IPS DF 6.9 (cell line): ENCODE results near the gene RANBP3.
"Not testable (repeated sequence)": the region's sequence is repeated elsewhere in the genome, so short reads cannot be mapped to it uniquely, and the experiment has no call there.

Experiments
- DNase-seq: peaks from one replicate; pipeline ENCODE4 v3.0.0-alpha.2; 2013; ENCODE audit warnings: low read depth, low spot score
- H3K27ac ChIP-seq: one replicate; pipeline ENCODE4 v1.5.1; 2013; ENCODE audit warnings: low read length, control low read depth
- H3K27me3 ChIP-seq: 2 replicates; pipeline ENCODE4 v1.6.1; 2013; ENCODE audit warnings: mild to moderate bottlenecking, low read length; ENCODE audit not compliant: control insufficient read depth, insufficient read depth
- H3K36me3 ChIP-seq: 2 replicates; pipeline ENCODE4 v1.6.1; 2013; ENCODE audit warnings: low read length; ENCODE audit not compliant: control insufficient read depth, insufficient read depth
- H3K4me1 ChIP-seq: 2 replicates; pipeline ENCODE4 v1.6.1; 2013; ENCODE audit warnings: low read length; ENCODE audit not compliant: control insufficient read depth, insufficient read depth
- H3K4me3 ChIP-seq: 2 replicates; pipeline ENCODE4 v1.5.1; 2013; ENCODE audit warnings: mild to moderate bottlenecking, low read length
- H3K9me3 ChIP-seq: 2 replicates; pipeline ENCODE4 v1.6.1; 2013; ENCODE audit warnings: low read length, inconsistent platforms; ENCODE audit not compliant: control insufficient read depth, insufficient read depth
- WGBS: extraction: QIAGEN DNeasy Blood & Tissue Kit; methylation state at CpG from one replicate; pipeline ENCODE4 v1.1.7; 2013; ENCODE audit warnings: mixed read lengths, missing lambda C conversion rate; ENCODE audit not compliant: insufficient read length, insufficient coverage; 5-methylcytosine and 5-hydroxymethylcytosine counted together

RANBP3 gene

DNA sequence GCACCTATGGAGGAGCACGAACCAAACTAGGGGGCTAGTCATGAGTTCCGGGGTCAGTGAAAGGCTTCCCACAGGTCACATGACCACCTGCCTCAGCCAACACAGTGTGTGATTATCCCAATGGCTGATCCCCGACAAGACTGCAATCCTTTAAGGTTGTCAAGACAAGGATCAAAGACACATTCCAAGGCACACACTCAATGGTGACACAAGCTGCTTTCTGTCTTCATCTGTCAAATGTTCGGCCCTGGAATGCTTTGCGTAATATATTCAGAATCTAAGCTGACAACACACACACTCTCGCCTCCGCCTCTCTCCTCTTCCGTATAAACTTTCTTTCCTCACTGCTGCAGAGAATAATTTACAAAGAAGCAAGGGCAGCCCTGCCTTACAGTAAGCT is 11.7 kb downstream of the RANBP3 start:
- Histone ChIP-seq H3K4me3 (no peak overlapping the region), H3K27me3 (no peaks in the 10 kb centered on the region), H3K9me3 (no peaks in the 10 kb centered on the region), H3K4me1 (peaks cover 11% of the 10 kb centered on the region), H3K27ac (no peak overlapping the region), H3K36me3 (no peaks in the 10 kb centered on the region)
- DNase-seq: no peak
- WGBS: 100% methylated on average over 3 of the region's 8 CpGs

- H3K36me3 ChIP-seq: no peaks in the 10 kb centered on the region
- no CpG with 5 or more reads among the region's 5 CpGs for WGBS
- no peak overlapping the region for H3K4me3 ChIP-seq
- DNase-seq: no peak
- no peak overlapping the region for H3K27ac ChIP-seq
- H3K27me3 ChIP-seq: no peaks in the 10 kb centered on the region
- H3K9me3 ChIP-seq: no peaks in the 10 kb centered on the region
- H3K4me1 ChIP-seq: peaks cover 11% of the 10 kb centered on the region
Observed at GRCh38 chr19:5964816-5965565, 12.9 kb downstream of the RANBP3 start.

- DNase-seq: no peak
- H3K27me3 ChIP-seq: no peaks in the 10 kb centered on the region
- H3K36me3 ChIP-seq: no peaks in the 10 kb centered on the region
- no CpG with 5 or more reads among the region's 7 CpGs for WGBS
- no peak overlapping the region for H3K4me3 ChIP-seq
- H3K27ac ChIP-seq: no peak overlapping the region
- H3K9me3 ChIP-seq: no peaks in the 10 kb centered on the region
- H3K4me1 ChIP-seq: peaks cover 11% of the 10 kb centered on the region
Observed at GRCh38 chr19:5963855-5964254, 14.1 kb downstream of the RANBP3 start.

DNA sequence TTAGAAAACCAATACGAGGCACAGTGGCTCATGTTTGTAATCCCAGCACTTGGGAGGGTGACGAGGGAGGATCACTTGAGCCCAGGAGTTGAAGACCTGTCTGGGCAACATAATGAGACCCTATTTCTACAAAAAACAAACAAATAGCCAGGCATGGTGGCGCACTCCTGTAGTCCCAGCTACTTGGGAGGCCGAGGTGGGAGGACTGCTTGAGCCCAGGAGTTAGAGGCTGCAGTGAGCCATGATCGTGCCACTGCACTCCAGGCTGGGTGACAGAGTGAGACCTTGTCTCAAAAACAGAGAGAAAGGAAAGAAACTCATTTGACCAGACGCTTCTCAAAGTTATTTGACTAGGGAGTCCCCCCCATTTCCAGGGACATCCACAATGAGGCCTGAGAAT is 14.7 kb downstream of the RANBP3 start:
- not testable (repeated sequence) for DNase-seq, H3K27me3 ChIP-seq, H3K4me3 ChIP-seq, H3K9me3 ChIP-seq, H3K36me3 ChIP-seq, H3K27ac ChIP-seq
- peaks cover 15% of the 10 kb centered on the region for H3K4me1 ChIP-seq
- WGBS: no CpG with 5 or more reads among the region's 6 CpGs

DNA sequence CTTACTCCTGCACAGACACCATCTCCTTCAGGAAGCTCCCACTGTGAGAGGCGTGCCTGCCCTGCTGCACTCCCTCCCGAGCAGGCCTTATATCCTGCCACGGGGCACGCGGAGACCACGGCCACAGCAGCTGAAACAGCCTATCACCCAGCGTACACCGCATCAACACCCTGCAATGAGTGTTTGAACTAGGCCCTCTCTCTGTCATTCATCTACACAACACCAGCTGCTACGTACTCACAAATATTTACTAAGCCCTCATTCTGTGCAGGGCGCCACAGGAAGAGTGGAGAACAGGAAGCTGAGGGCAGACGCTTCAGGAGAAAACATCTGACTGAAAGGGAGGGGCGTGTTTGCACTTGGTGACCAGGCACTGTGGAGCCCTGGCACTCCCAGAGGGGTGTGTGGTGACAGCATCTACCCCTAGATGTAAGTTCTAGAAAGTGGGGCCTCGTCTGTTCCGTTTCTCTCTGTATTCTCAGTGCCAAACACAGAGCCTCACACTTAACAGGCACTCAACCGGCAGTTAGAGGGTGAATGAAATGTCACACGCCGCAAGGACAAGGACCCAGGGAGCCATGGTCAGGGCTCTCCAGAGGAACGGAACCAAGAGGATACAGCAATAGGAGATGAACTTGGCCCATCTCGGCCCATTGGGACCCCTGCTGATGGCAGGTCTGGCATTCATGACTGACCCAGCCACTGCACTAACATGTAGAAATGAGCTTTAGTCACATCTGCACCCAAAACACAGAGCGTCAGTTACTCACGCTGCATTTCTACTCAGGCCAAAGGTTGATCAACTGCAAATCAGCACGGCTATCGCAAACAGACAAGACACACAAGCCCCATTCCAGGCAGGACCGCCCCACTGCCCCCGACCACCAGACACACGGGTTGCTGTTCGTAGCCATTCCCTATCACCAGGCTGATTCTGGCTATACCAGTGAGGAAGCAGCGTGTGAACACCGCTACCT is 15.7 kb downstream of the RANBP3 start:
- no peak for DNase-seq
- no peaks in the 10 kb centered on the region for H3K36me3 ChIP-seq
- no peak overlapping the region for H3K4me3 ChIP-seq
- no peak overlapping the region for H3K27ac ChIP-seq
- no peaks in the 10 kb centered on the region for H3K27me3 ChIP-seq
- WGBS: no CpG with 5 or more reads among the region's 29 CpGs
- no peaks in the 10 kb centered on the region for H3K9me3 ChIP-seq
- peaks cover 17% of the 10 kb centered on the region for H3K4me1 ChIP-seq

DNA sequence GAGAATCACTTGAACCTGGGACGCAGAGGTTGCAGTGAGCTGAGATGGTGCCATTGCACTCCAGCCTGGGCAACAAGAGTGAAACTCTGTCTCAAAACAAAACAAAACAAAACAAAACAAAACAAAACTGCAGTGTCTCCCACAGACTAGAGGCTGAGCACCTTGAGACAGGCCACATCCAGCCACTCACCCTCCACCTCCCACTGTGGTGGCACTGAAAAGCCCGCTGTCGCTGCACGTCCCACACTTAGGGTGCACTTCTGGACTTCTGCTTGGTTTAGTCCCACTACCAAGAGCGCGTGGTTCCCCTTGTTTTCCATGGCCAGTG is 16.3 kb downstream of the RANBP3 start:
- WGBS: no CpG with 5 or more reads among the region's 6 CpGs
- H3K4me1 ChIP-seq: peaks cover 17% of the 10 kb centered on the region
- not testable (repeated sequence) for H3K27me3 ChIP-seq, H3K4me3 ChIP-seq, H3K36me3 ChIP-seq, H3K9me3 ChIP-seq, H3K27ac ChIP-seq, DNase-seq

- Histone ChIP-seq H3K4me1 (peaks cover 17% of the 10 kb centered on the region), H3K27ac (no peak overlapping the region), H3K9me3 (no peaks in the 10 kb centered on the region), H3K4me3 (no peak overlapping the region), H3K36me3 (no peaks in the 10 kb centered on the region), H3K27me3 (no peaks in the 10 kb centered on the region)
- DNase-seq: no peak
- no CpG with 5 or more reads among the region's 18 CpGs for WGBS
Observed at GRCh38 chr19:5960005-5961001, 17.6 kb downstream of the RANBP3 start.

- Histone ChIP-seq H3K36me3 (no peaks in the 10 kb centered on the region), H3K4me3 (no peak overlapping the region), H3K9me3 (no peaks in the 10 kb centered on the region), H3K27ac (no peak overlapping the region), H3K27me3 (no peaks in the 10 kb centered on the region), H3K4me1 (peaks cover 20% of the 10 kb centered on the region)
- WGBS: no CpG with 5 or more reads among the region's 14 CpGs
- no peak for DNase-seq
Observed at GRCh38 chr19:5959260-5960004, 18.5 kb downstream of the RANBP3 start.

- Histone ChIP-seq H3K27ac (no peak overlapping the region), H3K4me3 (no peak overlapping the region), H3K36me3 (no peaks in the 10 kb centered on the region), H3K9me3 (no peaks in the 10 kb centered on the region), H3K4me1 (peaks cover 23% of the 10 kb centered on the region), H3K27me3 (no peaks in the 10 kb centered on the region)
- DNase-seq: no peak
- no CpG with 5 or more reads among the region's 10 CpGs for WGBS
Observed at GRCh38 chr19:5958851-5959122, 19.2 kb downstream of the RANBP3 start.
